Measurements from ENCODE around the gene KLC1. TPM values are rescaled to one million over a fixed set of nuclear protein-coding genes. Genes with fewer than 3 reads are reported as not detected.

The KLC1 gene
- total and polyA plus RNA-seq, 2 of the 13 experiments (the other 11 are each of a cell fraction or from before 2014, with no cell fraction given) = 53.2 to 63.5 TPM

DNA sequence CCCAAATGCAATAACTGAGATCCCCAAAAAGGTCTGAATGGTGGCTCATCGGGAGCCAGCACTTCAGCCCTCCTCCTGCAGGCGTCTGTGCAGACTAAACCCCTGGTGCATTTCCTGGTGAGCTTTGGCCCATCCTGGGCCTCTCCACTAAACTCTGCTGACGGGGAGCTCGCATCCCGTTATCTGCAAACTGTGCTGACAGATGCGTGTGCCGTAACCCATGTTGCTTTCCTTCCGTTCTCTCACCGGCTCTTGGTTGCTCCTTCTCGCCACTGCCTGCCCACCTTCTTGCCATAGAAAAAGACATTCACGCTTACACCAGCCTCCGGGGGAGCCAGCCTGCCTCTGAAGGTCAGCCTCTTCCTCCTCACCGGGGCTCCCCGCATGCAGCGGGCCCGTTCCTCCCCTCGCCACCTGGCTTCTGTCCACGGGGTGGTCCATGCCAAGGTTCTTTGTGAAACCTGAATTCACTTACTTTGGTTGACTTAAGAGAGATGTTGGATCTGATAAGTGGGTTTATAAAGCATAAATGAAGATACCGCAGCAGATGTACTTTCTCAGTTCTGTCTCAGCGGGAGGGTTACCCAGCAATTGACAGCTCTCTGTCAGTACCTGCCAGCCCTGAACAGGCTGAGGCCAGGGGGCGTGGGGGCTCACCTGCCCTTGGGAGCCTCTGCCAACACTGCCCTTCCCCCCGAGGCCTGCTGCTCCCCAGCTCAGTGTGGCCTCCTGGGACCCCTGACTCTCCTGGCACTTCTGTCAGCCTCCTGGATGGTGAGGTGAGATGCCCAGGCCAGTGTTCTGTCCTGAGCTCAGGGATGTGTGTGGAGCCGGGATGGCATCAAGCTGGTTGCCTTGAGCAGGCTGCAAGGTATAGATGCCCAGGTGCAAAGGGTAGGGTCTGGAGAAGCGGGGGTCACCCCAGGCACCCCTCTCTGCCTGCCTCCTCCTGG is 100.8 kb downstream of the KLC1 start:
- Histone ChIP-seq H3K4me2 (ENCODE audit: low read depth, low read length) (no peak overlapping the region), H3K27ac (ENCODE audit: extremely low read length, insufficient read depth, low read length) (no peak overlapping the region), H3K36me3 (replicated peaks in 1 of 2; ENCODE audit: control insufficient read depth in 1 of 2, insufficient read depth in 2 of 2, low read length in 2 of 2) (peaks cover 21 to 60% of the 10 kb centered on the region in 2 experiments), H2AFZ (ENCODE audit: low read length) (no peak overlapping the region), H3K4me3 (replicated peaks in 1 of 3; ENCODE audit: insufficient read depth in 1 of 3, low read depth in 2 of 3, low read length in 3 of 3) (no peak overlapping the region), H3K4me1 (ENCODE audit: insufficient read depth, low read length) (no peaks in the 10 kb centered on the region), H4K20me1 (ENCODE audit: insufficient read depth, low read length) (no peaks in the 10 kb centered on the region), H3K9me3 (ENCODE audit: low read length) (no peaks in the 10 kb centered on the region), H3K9ac (ENCODE audit: insufficient read depth, low read depth, low read length) (no peak overlapping the region), H3K27me3 (ENCODE audit: control insufficient read depth in 1 of 2, insufficient read depth in 2 of 2, low read length in 2 of 2) (no peaks in the 10 kb centered on the region), H3K79me2 (ENCODE audit: insufficient read depth, low read length) (peaks cover 14% of the 10 kb centered on the region)
- ATAC-seq (no peak; the same call in 2 of the 3 replicates), DNase-seq (ENCODE audit: low spot score) (no peak), FAIRE-seq (no peak)
- no peak for TF ChIP-seq NFE2L1 (CRISPR knock-in tag; IDR thresholded peaks at IDR 0.05; ENCODE audit: borderline replicate concordance)
- no peak for TF ChIP-seq ZNF18 (CRISPR knock-in tag; IDR thresholded peaks at IDR 0.05; ENCODE audit: insufficient replicate concordance)
- in situ Hi-C loops (cut with HindIII; ENCODE audit: extremely low pct_ligation_motif_present, low pct_unique_long_range_greater_than_20kb) (no loop called here), intact Hi-C loops (cut with micrococcal nuclease; ENCODE audit: unreplicated experiment) (no loop called here)
- CTCF ChIA-PET (ENCODE audit: low intra/inter-chr PET ratio, low total read pairs) = no interaction called here
- POLR2A ChIA-PET = no interaction called here
- BruUV-seq (replicated peaks) = no TSS peak
- WGBS (ENCODE audit: low lambda C conversion rate) = 96% methylated on average over 20 of the region's 24 CpGs

- no peak overlapping the region for H3K4me2 ChIP-seq (ENCODE audit: low read depth, low read length)
- 98% methylated on average over 8 of the region's 15 CpGs for WGBS (ENCODE audit: low lambda C conversion rate)
- in situ Hi-C loops (cut with HindIII; ENCODE audit: extremely low pct_ligation_motif_present, low pct_unique_long_range_greater_than_20kb) (no loop called here), intact Hi-C loops (cut with micrococcal nuclease; ENCODE audit: unreplicated experiment) (no loop called here)
- no peaks in the 10 kb centered on the region for H3K27me3 ChIP-seq (ENCODE audit: control insufficient read depth in 1 of 2, insufficient read depth in 2 of 2, low read length in 2 of 2)
- FAIRE-seq = no peak
- peak; percentile 46 for ATAC-seq
- no peaks in the 10 kb centered on the region for H4K20me1 ChIP-seq (ENCODE audit: insufficient read depth, low read length)
- BruUV-seq (replicated peaks) = no TSS peak
- TF ChIP-seq FOSL1 (CRISPR knock-in tag; IDR thresholded peaks at IDR 0.05; ENCODE audit: borderline replicate concordance) = no peak
- peak; percentile 53 for TF ChIP-seq RBM22 (optimal IDR thresholded peaks at IDR 0.05; ENCODE audit: low read length)
- peak; percentile 74 for TF ChIP-seq AGO2 (optimal IDR thresholded peaks at IDR 0.05; ENCODE audit: low read depth, low read length)
- DNase-seq (ENCODE audit: low spot score) = no peak
- H3K27ac ChIP-seq (ENCODE audit: extremely low read length, insufficient read depth, low read length) = no peak overlapping the region
- H2AFZ ChIP-seq (ENCODE audit: low read length) = no peak overlapping the region
- no peak overlapping the region for H3K4me3 ChIP-seq (replicated peaks in 1 of 3; ENCODE audit: insufficient read depth in 1 of 3, low read depth in 2 of 3, low read length in 3 of 3)
- H3K4me1 ChIP-seq (ENCODE audit: insufficient read depth, low read length) = no peaks in the 10 kb centered on the region
- no peaks in the 10 kb centered on the region for H3K9me3 ChIP-seq (ENCODE audit: low read length)
- CTCF ChIA-PET (ENCODE audit: low intra/inter-chr PET ratio, low total read pairs) = no interaction called here
- POLR2A ChIA-PET = no interaction called here
- H3K36me3 ChIP-seq (replicated peaks in 1 of 2; ENCODE audit: control insufficient read depth in 1 of 2, insufficient read depth in 2 of 2, low read length in 2 of 2) = peaks cover 21 to 60% of the 10 kb centered on the region in 2 experiments
- no peak overlapping the region for H3K9ac ChIP-seq (ENCODE audit: insufficient read depth, low read depth, low read length)
- peaks cover 8% of the 10 kb centered on the region for H3K79me2 ChIP-seq (ENCODE audit: insufficient read depth, low read length)
These were observed 101.6 kb downstream of the KLC1 start for GRCh38 chr14:103730490-103731035.

Measured in HepG2 (cell line).